ENCODE measurements around the gene CHTOP.
"Not testable (repeated sequence)": the region's sequence is repeated elsewhere in the genome, so short reads cannot be mapped to it uniquely, and the experiment has no call there.

DNA sequence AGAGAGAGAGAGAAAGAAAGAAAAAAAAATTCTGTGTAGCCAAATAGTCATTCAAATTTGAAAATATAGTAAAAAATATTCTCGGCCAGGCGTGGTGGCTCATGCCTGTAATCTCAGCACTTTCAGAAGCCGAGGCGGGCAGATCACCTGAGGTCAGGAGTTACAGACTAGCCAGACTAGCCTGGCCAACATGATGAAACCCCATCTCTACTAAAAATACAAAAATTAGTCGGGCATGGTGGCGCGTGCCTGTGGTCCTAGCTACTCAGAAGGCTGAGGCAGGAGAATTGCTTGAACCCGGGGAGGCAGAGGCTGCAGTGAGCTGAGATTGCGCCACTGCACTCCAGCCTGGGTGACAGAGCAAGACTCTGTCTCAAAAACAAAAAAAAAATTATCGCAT, 45.8 kb upstream of the CHTOP start:
- TF ChIP-seq CTCF (IDR thresholded peaks at IDR 0.05; ENCODE audit: low read length); EZH2 (IDR thresholded peaks at IDR 0.05; ENCODE audit: borderline replicate concordance, low read length): not testable (repeated sequence)
